ENCODE data around the gene PRAC2. TPM values are rescaled to one million over a fixed set of nuclear protein-coding genes. Genes with fewer than 3 reads are reported as not detected.

Gene PRAC2
- total RNA-seq, 2 donors from 2014 or later, result not detected

DNA sequence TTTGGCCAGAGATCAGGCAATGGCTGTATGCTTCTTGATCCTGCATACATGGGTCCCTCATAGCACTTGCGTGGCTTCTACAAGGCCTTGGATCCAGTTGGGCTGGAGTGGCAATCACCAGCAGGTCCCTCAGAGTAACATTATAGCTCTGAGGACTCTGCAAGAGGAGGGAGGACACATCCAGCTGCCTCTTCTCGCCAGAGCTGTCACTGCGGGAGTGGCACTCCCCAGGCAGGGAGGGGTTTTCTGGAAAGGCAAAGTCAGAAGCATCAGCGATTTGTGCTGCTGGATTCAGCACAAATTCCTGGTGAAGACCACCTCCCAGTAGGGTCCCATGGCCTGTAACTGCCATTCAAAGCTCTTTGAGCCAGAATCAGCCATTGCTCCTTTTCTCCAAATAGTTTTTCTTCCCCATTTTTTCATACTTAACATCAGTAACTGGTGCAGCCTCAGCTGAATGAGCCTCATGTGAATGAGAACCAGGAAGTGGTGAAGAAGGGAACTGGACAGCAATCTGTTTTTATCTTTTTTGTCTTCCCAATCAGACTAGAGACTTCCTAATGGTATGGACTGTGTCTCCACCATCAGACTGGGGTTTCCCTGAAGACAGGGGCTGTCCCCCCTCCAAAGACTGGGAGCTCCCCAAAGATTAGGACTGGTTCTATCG, 46.2 kb downstream of the PRAC2 start:
- no peak overlapping the region for H3K4me3 Mint-ChIP-seq
- H3K27ac Mint-ChIP-seq, result no peak overlapping the region
- ATAC-seq, result no peak
- no peaks in the 10 kb centered on the region for H3K36me3 Mint-ChIP-seq
- DNase-seq (ENCODE audit: low spot score), result no peak
- no peaks in the 10 kb centered on the region for H3K9me3 Mint-ChIP-seq
- H3K27me3 Mint-ChIP-seq, result peaks cover 18 to 30% of the 10 kb centered on the region in 2 donors
- peaks cover 0 to 4% of the 10 kb centered on the region in 2 donors for H3K4me1 Mint-ChIP-seq (ENCODE audit: low read depth in 2 of 2)

DNA sequence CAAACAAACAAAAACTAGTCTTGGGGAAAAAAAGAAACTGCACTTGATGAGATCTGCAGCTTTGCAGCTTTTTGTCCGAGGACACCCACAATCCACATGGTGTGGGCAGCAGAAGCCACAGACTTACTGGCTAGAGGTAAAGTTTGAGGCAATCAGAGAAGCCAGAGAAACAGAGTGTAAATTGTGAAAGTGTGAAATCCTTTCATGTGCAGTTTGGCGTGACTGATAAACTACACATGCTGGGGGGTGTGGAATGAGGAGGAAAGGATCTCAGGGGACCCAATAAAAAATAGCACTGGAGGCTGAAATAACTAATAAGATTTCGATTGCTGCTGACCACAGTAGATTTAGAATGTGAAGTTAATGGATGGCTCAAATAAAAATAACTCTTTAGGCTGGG, 48.0 kb downstream of the PRAC2 start:
- H3K4me3 Mint-ChIP-seq, result no peak overlapping the region
- H3K27ac Mint-ChIP-seq, result no peak overlapping the region
- H3K9me3 Mint-ChIP-seq, result no peaks in the 10 kb centered on the region
- peaks cover 23% of the 10 kb centered on the region in 2 donors for H3K27me3 Mint-ChIP-seq
- H3K36me3 Mint-ChIP-seq, result no peaks in the 10 kb centered on the region
- no peak for DNase-seq (ENCODE audit: low spot score)
- H3K4me1 Mint-ChIP-seq (ENCODE audit: low read depth in 2 of 2), result peaks cover 0 to 4% of the 10 kb centered on the region in 2 donors
- ATAC-seq, result no peak

- no peaks in the 10 kb centered on the region for H3K36me3 Mint-ChIP-seq
- no peaks in the 10 kb centered on the region for H3K9me3 Mint-ChIP-seq
- DNase-seq (ENCODE audit: low spot score) (no peak), ATAC-seq (no peak)
- H3K27me3 Mint-ChIP-seq, result peaks cover 23 to 28% of the 10 kb centered on the region in 2 donors
- H3K27ac Mint-ChIP-seq, result no peak overlapping the region
- H3K4me1 Mint-ChIP-seq (ENCODE audit: low read depth in 2 of 2), result peaks cover 0 to 4% of the 10 kb centered on the region in 2 donors
- H3K4me3 Mint-ChIP-seq, result no peak overlapping the region
Measured at GRCh38 chr17:48773245-48773644, 50.3 kb downstream of the PRAC2 start.

Other genes with a start within 250 kb of the PRAC2 start
- not detected for gene HOXB1, start 192.2 kb upstream of the PRAC2 start, total RNA-seq
- 10 to 100 TPM; 20.8 to 30.0 TPM for gene HOXB2, start 178.1 kb upstream of the PRAC2 start, total RNA-seq
- 1 to 10 TPM; 6.9 to 8.2 TPM for gene HOXB4, start 144.8 kb upstream of the PRAC2 start, total RNA-seq
- 10 to 100 TPM in 1 of 2 donors, 1 to 10 TPM in 1; 9.0 to 15.4 TPM for gene HOXB3, start 132.9 kb upstream of the PRAC2 start, total RNA-seq
- gene HOXB5, start 129.4 kb upstream of the PRAC2 start, total RNA-seq, result under 1 TPM in 1 of 2 donors, not detected in 1; 0.70 TPM
- gene HOXB6, start 118.2 kb upstream of the PRAC2 start, total RNA-seq, result 1 to 10 TPM; 1.9 to 2.2 TPM
- 1 to 10 TPM; 1.1 to 2.7 TPM for gene HOXB7, start 112.2 kb upstream of the PRAC2 start, total RNA-seq
- not detected for gene HOXB8, start 107.9 kb upstream of the PRAC2 start, total RNA-seq
- gene HOXB9, start 96.8 kb upstream of the PRAC2 start, total RNA-seq, result 1 to 10 TPM in 1 of 2 donors, under 1 TPM in 1; 0.78 to 2.7 TPM
- gene PRAC1, start 667 bp upstream of the PRAC2 start, total RNA-seq, result not detected
- gene HOXB13, start 5.6 kb downstream of the PRAC2 start, total RNA-seq, result not detected
- not detected for gene TTLL6, start 94.0 kb downstream of the PRAC2 start, total RNA-seq
- gene CALCOCO2, start 107.8 kb downstream of the PRAC2 start, total RNA-seq, result 100 to 1,000 TPM; 118 to 166 TPM
- gene ATP5MC1, start 169.6 kb downstream of the PRAC2 start, total RNA-seq, result 100 to 1,000 TPM in 1 of 2 donors, 10 to 100 TPM in 1; 66.5 to 102 TPM
- 100 to 1,000 TPM; 109 to 130 TPM for gene UBE2Z, start 185.2 kb downstream of the PRAC2 start, total RNA-seq
- 100 to 1,000 TPM; 116 to 148 TPM for gene SNF8, start 221.7 kb downstream of the PRAC2 start, total RNA-seq
- gene GIP, start 245.4 kb downstream of the PRAC2 start, total RNA-seq, result not detected

Measured in natural killer cell treated with Interleukin-12 subunit alpha and Interleukin-12 subunit beta and Interleukin-15 and Interleukin-18, amount 100 ng/mL, for 72 hours (primary cell).